Common myeloid progenitor, CD34-positive (primary cell): ENCODE measurements around the gene PROSER2.

Experiments used
- CTCF ChIA-PET: fragments of 350-600 bp; sonication (Branson Sonifier 250); formaldehyde crosslinking; loops from one replicate; lab custom pipeline; 2021; ENCODE audit warnings: antibody characterized with exemption; lab: Charles Lee
- POLR2A ChIA-PET: fragments of 350-600 bp; sonication (Branson Sonifier 250); formaldehyde crosslinking; loops from one replicate; lab custom pipeline; 2021; ENCODE audit warnings: antibody characterized with exemption; lab: Charles Lee
- DNase-seq, 3 donors: peaks; one replicate each; pipeline versions ENCODE4 v3.0.0 to v3.0.0-alpha.2; 2013
- H3K27ac ChIP-seq, 2 experiments: 1 replicate in 1 of 2; 2 replicates in 1 of 2; pipeline ENCODE4 v1.7.0; 2013; ENCODE audit warnings: inconsistent platforms in 2 of 2, low read length in 2 of 2, mild to moderate bottlenecking in 2 of 2, low read depth in 1 of 2, moderate library complexity in 1 of 2; ENCODE audit not compliant: severe bottlenecking in 2 of 2, insufficient read depth in 1 of 2, poor library complexity in 1 of 2
- H3K27me3 ChIP-seq, 5 experiments: replicated peaks in 2 of 5; 1 replicate in 3 of 5; 2 replicates in 2 of 5; pipeline versions ENCODE4 v1.6.1 to v1.7.0; 2013; ENCODE audit warnings: low read length in 4 of 5, mild to moderate bottlenecking in 2 of 5, moderate library complexity in 2 of 5, inconsistent platforms in 1 of 5; ENCODE audit not compliant: insufficient read depth in 5 of 5, control insufficient read depth in 4 of 5
- H3K36me3 ChIP-seq, 4 experiments: 1 replicate in 2 of 4; 2 replicates in 2 of 4; pipeline versions ENCODE4 v1.6.1 to v1.7.0; 2013; ENCODE audit warnings: low read length in 3 of 4, control low read depth in 1 of 4, mild to moderate bottlenecking in 1 of 4; ENCODE audit not compliant: control insufficient read depth in 4 of 4, insufficient read depth in 4 of 4
- H3K4me1 ChIP-seq, 4 experiments: 1 replicate in 3 of 4; 2 replicates in 1 of 4; pipeline versions ENCODE4 v1.6.1 to v1.7.1; 2013; ENCODE audit warnings: low read length in 3 of 4, mild to moderate bottlenecking in 3 of 4, control low read depth in 1 of 4, inconsistent platforms in 1 of 4, moderate library complexity in 1 of 4; ENCODE audit not compliant: control insufficient read depth in 4 of 4, insufficient read depth in 4 of 4; ENCODE audit errors: control extremely low read depth in 1 of 4
- H3K4me3 ChIP-seq, 7 experiments: 1 replicate in 4 of 7; 2 replicates in 3 of 7; pipeline versions ENCODE4 v1.5.1 to v1.7.0; 2013; ENCODE audit warnings: mild to moderate bottlenecking in 7 of 7, low read length in 6 of 7, moderate library complexity in 6 of 7, inconsistent platforms in 2 of 7, low read depth in 2 of 7, control low read depth in 1 of 7; ENCODE audit not compliant: insufficient read depth in 4 of 7, control insufficient read depth in 1 of 7; ENCODE audit errors: extremely low read depth in 1 of 7
- H3K9me3 ChIP-seq, 5 experiments: 1 replicate in 4 of 5; 2 replicates in 1 of 5; pipeline versions ENCODE4 v1.6.1 to v1.7.1; 2013; ENCODE audit warnings: low read length in 4 of 5, mild to moderate bottlenecking in 2 of 5, inconsistent platforms in 1 of 5, low read depth in 1 of 5, moderate library complexity in 1 of 5; ENCODE audit not compliant: control insufficient read depth in 4 of 5, insufficient read depth in 2 of 5; ENCODE audit errors: control extremely low read depth in 1 of 5
- WGBS: methylation state at CpG from one replicate; pipeline ENCODE4 v1.1.5; 2013; ENCODE audit not compliant: insufficient coverage; 5-methylcytosine and 5-hydroxymethylcytosine counted together

The PROSER2 gene

DNA sequence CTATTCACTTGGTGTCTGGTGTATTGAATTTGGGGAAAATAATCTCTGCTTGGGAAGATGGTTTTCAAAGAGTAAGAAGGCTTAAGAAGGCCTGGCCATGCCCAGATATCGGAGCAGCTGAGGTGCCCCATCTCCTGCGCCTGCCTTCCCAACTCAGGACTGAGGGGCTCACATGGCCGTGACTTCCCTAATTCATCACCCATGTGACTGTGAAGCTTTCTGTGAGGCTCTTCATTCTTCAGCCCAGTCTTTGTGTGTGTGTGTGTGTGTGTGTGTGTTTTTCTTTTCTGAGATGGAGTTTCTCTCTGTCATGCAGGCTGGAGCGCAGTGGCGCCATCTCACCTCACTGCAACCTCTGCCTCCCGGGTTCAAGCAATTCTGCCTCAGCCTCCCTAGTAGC is 53.2 kb downstream of the PROSER2 start:
- WGBS, result 93% methylated on average over 3 of the region's 6 CpGs
- Histone ChIP-seq H3K4me3 (no peak overlapping the region), H3K27ac (no peak overlapping the region), H3K9me3 (no peaks in the 10 kb centered on the region), H3K4me1 (peaks cover 10 to 37% (median 25%) of the 10 kb centered on the region in 4 experiments), H3K36me3 (no peaks in the 10 kb centered on the region), H3K27me3 (no peaks in the 10 kb centered on the region)
- peak; percentile 10 to 53 (median 44) for DNase-seq
- ChIA-PET POLR2A (interaction anchor here (0.6 kb wide), 1 partner anchor 240 kb away, joined by 3 read pairs; no protein-coding TSS in a partner anchor), CTCF (interaction anchor here (0.9 to 1.7 kb wide), 5 partner anchors 8 to 93 kb away, joined by 3 to 5 read pairs (median 4); no protein-coding TSS in a partner anchor)

DNA sequence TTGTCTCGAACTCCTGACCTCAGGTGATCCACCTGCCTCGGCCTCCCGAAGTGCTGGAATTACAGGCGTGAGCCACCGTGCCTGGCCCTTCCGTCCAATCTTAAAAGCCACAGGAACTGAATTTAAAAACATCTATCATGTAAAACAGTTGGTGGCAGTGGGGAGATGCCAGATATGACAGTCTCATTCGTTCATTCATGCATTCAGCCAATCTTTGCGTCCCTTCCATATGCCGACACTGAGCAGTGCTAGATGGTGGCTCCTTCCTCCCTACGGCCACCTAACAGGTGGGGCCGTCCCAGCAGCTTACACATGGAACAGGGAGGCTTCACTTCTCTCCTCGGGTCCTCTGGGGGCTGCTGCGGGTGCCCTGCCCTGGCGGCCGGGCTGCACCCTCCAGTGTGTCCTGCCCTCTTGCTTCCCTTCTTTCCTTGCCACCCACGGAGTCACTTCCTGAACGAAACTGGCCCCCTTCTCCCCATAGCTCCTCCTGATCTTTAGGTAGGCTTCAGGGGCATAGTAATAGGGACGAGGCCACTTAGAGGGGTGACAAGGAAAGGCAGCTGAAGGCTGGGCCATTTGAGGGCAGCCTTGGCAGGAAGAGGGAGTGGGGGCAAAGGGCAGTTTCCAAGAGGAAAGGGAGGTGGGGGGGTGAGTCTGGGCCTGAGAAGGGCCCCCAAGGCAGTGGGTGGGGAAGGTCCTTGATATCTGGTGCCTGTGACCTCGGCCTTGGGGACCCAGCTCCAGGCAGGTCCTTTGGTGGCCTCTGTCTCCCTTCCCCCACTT is 53.8 kb downstream of the PROSER2 start:
- Histone ChIP-seq H3K9me3 (no peaks in the 10 kb centered on the region), H3K36me3 (no peaks in the 10 kb centered on the region), H3K4me1 (peaks cover 3 to 31% (median 22%) of the 10 kb centered on the region in 4 experiments), H3K4me3 (no peak overlapping the region), H3K27ac (no peak overlapping the region), H3K27me3 (no peaks in the 10 kb centered on the region)
- DNase-seq, result no peak
- ChIA-PET CTCF (interaction anchor here (0.9 to 1.7 kb wide), 5 partner anchors 8 to 94 kb away, joined by 3 to 5 read pairs (median 4); no protein-coding TSS in a partner anchor), POLR2A (interaction anchor here (0.6 kb wide), 1 partner anchor 240 kb away, joined by 3 read pairs; no protein-coding TSS in a partner anchor)
- WGBS, result 95% methylated on average over 17 of the region's 19 CpGs

DNA sequence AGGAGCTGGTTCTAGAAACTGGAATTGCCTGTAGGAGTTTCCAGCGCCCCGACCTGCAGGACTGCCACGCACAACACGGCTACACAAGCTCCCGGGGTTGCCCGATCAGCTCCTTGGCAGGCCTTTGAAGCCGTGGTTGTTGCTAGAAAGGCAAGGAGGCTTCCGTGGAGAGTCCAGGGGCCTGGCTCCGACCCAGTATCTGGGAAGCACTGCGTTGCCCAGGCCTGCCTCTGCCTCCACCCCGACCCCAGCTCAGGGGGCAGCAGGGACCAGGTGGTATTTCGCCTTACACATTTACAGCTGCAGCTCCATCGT is 54.4 kb downstream of the PROSER2 start:
- Histone ChIP-seq H3K27me3 (no peaks in the 10 kb centered on the region), H3K4me1 (peaks cover 0 to 35% (median 23%) of the 10 kb centered on the region in 4 experiments), H3K4me3 (no peak overlapping the region), H3K36me3 (no peaks in the 10 kb centered on the region), H3K27ac (no peak overlapping the region), H3K9me3 (no peaks in the 10 kb centered on the region)
- WGBS, result 95% methylated on average over 12 of the region's 13 CpGs
- ChIA-PET CTCF (interaction anchor here (1.5 to 1.7 kb wide), 2 partner anchors 9 kb away, joined by 3 to 4 read pairs; no protein-coding TSS in a partner anchor), POLR2A (no interaction called here)
- no peak for DNase-seq

DNA sequence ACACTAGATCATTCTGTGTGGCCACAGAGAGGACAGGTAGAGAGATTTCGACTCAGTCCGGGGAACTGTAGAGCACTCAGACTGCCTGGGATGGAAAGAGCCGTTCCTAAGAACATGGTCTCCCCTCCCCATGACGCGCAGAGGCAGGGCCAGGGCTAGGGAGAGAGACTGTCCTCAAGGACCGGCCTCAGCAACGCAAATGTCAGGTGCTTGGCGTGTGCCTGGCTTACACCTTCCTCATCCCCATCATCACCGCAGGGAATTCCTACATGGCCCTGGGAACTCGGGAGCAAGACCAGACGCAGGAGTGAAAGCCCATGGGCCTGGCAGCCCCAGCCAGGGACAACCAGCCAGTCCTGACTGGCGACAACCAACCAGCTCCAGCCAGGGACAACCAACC is 55.6 kb downstream of the PROSER2 start:
- Histone ChIP-seq H3K9me3 (no peaks in the 10 kb centered on the region), H3K27me3 (no peaks in the 10 kb centered on the region), H3K4me1 (peaks cover 0 to 44% (median 26%) of the 10 kb centered on the region in 4 experiments), H3K36me3 (no peaks in the 10 kb centered on the region), H3K4me3 (no peak overlapping the region), H3K27ac (no peak overlapping the region)
- WGBS, result 97% methylated on average over 11 of the region's 12 CpGs
- ChIA-PET CTCF (interaction anchor here (0.8 kb wide), 1 partner anchor 14 kb away, joined by 3 read pairs; no protein-coding TSS in a partner anchor), POLR2A (no interaction called here)
- DNase-seq, result no peak

DNA sequence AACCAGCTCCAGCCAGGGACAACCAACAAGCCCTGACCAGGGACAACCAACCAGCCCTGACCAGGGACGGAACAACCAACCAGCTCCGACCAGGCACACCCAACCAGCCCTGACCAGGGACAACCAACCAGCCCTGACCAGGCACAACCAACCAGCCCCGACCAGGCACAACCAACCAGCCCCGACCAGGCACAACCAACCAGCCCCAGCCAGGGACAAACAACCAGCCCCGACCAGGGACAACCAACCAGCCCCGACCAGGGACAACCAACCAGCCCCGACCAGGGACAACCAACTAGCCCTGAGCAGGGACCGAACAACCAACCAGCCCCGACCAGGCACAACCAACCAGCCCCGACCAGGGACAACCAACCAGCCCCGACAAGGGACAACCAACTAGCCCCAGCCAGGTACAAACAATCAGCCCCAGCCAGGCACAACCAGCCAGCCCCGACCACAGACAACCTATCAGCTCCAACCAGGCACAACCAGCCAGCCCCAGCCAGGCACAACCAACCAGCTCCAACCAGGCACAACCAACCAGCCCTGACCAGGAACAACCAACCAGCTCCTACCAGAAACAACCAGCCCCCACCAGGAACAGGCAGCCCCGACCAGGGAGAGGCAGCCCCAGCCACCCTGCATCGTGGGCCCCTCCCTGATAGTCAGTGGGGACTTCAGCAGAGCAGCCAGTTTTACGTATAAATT is 56.4 kb downstream of the PROSER2 start:
- H3K9me3 ChIP-seq, result no peaks in the 10 kb centered on the region
- H3K27ac ChIP-seq, result no peak overlapping the region
- no peaks in the 10 kb centered on the region for H3K27me3 ChIP-seq
- peaks cover 0 to 39% (median 20%) of the 10 kb centered on the region in 4 experiments for H3K4me1 ChIP-seq
- H3K4me3 ChIP-seq, result no peak overlapping the region
- H3K36me3 ChIP-seq, result no peaks in the 10 kb centered on the region
- no peak for DNase-seq
- CTCF ChIA-PET, result no interaction called here
- 97% methylated on average over 14 of the region's 15 CpGs for WGBS
- POLR2A ChIA-PET, result no interaction called here

DNA sequence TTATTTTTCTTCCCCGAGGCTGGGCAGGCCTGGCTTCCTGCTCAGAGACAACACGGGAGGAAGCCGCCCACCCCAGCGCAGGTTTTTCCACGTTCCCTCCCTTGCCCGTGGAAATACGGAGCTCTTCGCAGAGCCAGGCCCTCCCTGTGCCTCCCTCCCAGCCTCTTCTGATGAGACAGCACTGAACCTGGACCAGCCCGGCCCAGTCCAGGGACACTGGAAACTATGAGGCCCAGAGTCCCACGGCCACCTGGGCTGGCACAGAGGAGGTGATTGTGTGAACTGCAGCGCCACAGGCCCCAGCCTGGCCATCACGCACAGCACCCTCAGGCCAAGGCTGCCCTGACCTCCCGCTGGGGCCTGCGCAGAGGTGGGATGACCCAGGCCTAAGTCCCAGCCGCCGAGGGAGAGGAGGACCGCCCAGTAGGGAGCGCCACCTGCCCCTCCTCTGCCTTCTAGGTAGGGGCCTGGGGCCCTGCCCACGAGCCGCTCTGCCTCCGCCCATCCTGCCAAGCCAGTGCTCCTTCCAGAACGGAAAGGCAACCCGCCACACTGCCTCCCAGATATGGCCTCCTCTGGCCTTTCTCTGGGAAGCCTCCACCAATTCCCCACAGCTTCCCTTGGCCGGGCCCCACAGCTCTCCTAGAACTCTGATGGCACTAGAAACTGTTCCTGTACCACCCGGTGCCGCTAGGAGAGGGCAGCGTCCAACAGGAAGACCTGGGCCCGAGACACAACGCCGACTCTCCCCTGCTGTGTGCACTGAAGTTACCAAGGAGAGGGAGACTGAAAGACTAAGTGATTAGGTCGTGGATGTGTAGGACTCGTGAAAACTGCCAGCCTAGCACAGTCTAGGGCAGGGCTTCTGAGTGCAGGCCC is 57.2 kb downstream of the PROSER2 start:
- whole genome bisulfite sequencing, result 97% methylated on average over 32 of the region's 32 CpGs
- Histone ChIP-seq H3K4me1 (peaks cover 0 to 31% (median 13%) of the 10 kb centered on the region in 4 experiments), H3K9me3 (no peaks in the 10 kb centered on the region), H3K27ac (no peak overlapping the region), H3K27me3 (no peaks in the 10 kb centered on the region), H3K4me3 (no peak overlapping the region), H3K36me3 (no peaks in the 10 kb centered on the region)
- ChIA-PET CTCF (interaction anchor here (1.7 kb wide), 1 partner anchor 8 kb away, joined by 3 read pairs; no protein-coding TSS in a partner anchor), POLR2A (no interaction called here)
- DNase-seq, result no peak
